ENCODE results near the gene PRR19.

- TF ChIP-seq CTCF (IDR thresholded peaks at IDR 0.05; ENCODE audit: low read depth, low read length, poor library complexity, severe bottlenecking) (no peak), EZH2phosphoT487 (IDR thresholded peaks at IDR 0.05; ENCODE audit: borderline replicate concordance, low read length) (no peak)
These were observed 20.4 kb downstream of the PRR19 start for GRCh38 chr19:42322305-42322704.

Data from DOHH2 (cell line).